ENCODE measurements around the gene ZNF322.
A peak's percentile ranks its signal among the peaks of the same experiment; 100 is the strongest.
"Not testable (repeated sequence)": the region's sequence is repeated elsewhere in the genome, so short reads cannot be mapped to it uniquely, and the experiment has no call there.

The ZNF322 gene, protein sequence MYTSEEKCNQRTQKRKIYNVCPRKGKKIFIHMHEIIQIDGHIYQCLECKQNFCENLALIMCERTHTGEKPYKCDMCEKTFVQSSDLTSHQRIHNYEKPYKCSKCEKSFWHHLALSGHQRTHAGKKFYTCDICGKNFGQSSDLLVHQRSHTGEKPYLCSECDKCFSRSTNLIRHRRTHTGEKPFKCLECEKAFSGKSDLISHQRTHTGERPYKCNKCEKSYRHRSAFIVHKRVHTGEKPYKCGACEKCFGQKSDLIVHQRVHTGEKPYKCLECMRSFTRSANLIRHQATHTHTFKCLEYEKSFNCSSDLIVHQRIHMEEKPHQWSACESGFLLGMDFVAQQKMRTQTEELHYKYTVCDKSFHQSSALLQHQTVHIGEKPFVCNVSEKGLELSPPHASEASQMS

DNA sequence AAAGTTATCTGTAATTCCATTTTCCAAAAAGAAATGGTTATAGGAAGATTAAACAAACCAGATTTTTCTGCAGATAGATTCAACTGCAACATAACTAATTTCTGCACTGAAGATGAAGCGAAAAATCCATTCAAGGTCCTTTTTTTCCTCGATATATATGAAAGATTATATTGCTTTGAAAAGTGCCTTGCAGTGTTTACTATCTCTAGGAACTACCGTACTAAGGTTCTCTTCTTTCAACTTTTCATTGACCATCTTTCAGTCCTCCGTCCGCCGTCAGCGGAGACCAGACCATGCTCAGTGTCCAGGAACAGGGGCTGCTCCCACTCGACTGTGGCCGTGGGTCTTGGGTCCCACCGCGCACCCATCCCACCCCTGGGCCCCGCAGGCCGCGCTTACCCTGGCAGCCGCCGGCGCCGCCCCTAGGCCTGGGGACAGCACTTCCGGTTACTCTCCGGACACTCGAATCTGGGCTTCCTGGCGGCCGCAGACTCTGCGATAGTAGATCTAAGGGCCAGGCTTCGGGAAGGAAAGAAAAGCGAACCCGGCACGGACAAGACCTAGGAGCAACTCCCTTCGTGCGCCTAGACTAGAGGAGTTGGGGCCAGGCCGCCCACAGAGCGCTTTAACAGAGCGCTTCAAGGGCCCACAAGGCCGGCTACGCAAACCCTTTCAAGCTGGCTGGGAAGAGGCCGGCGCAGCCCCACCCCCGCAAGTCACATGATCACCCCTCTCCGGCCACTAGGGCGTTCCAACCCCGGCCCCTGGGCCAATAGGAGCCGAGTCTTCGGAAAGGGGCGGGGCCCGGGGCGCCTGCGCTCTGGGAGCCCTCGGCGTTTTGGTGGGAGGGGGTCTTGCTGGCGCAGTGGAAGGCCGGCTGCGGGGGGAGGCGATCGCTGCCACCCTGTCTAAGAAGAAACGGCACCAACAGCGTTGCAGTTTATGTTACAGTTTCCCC is at the start of gene ZNF322:
TSS of gene ZNF322 (minus strand) at position 705 of the 958 bp plus-strand sequence. CDS start 21,193 bp downstream, outside the sequence.
- peak; percentile 93 for DNase-seq (ENCODE audit: low spot score)

DNA sequence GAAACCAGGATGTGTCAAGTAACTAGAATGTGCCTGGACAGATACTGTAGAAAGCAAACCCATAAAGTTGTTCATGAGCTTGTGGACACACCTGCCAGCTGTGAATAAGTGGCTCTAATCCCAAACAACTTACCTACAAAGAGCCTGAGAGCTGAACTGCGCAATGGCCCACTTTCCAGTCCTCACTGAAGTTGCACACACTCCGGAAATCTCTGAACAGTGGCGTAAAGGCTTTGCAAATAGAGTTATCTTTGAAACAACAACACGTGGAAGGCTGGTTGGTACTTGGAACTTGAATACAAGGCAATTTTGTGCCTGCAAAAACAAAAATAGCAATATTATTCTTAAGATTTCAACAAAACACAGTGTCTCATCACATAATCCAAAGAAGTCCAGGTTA is 46.2 kb upstream of the ZNF322 start:
- DNase-seq (ENCODE audit: low spot score) = not testable (repeated sequence)

DNA sequence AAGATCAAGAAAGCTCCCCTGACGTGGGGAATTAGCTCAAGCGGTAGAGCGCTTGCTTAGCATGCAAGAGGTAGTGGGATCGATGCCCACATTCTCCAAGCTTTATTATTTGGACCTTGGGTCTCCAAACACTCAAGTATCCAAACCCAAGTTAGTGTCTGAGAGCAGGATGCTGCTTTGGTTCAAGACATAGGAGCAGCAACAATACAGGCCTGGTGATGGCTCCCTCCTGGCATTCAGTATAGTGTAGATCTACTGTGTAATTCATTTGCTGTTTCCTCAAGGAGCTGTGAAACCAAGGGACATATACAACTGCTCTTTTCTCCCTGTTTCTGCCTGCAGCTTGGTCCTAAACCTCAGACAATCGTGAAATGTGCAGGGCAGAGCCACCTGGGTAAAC is 45.8 kb upstream of the ZNF322 start:
- not testable (repeated sequence) for DNase-seq (ENCODE audit: low spot score)

DNA sequence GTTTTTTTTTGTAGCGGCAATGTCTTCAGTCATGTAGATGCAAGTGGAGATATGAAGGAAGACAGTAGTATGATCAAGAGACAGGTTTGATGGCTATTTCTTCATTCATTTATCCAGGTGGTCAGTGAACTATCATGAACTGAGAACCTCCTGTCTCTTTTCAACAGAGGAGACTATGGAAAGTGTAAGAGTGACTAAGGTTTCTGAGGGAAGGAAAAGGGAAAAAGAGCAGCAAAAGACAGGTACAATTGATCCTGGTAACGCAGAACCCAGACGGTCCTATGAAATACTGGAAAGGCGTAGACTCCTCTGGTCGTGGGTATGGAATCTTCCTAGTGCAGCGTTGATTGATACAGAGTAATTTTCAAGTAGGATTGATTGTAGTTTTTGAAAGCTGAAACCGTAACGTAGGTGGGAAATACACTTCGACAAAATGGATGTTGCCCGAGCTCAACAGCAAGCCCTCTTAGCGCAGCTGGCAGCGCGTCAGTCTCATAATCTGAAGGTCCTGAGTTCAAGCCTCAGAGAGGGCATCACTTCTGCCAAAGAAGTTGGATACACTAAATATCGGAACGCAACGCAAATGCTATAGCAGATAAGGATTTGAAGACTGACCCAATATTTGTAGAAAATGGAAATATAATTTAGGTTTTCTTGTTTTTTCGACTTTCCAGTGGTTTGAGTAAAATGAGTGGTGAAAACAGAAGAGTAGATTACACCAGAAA is 41.6 kb upstream of the ZNF322 start:
- DNase-seq (ENCODE audit: low spot score) = not testable (repeated sequence)

DNA sequence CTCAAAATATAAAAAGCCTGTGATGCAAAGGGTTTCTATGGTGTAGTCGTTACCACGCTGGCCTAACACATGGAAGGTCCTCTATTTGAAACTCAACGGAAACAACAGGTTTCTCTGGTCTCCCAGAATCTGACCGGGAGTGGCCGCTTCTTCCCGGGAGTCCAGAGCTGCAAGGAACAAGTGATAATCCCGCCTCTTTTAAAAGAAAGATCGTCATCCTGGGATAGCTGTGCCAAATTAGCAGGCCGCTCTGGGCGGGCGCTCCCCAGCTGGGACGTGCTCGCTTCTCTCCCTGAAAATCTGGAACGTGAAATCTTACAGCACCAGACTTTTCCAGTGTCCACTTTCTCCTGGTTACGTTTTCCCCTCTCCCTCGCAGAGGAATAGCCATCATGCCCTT is 38.0 kb upstream of the ZNF322 start:
- DNase-seq (ENCODE audit: low spot score) = not testable (repeated sequence)

DNA sequence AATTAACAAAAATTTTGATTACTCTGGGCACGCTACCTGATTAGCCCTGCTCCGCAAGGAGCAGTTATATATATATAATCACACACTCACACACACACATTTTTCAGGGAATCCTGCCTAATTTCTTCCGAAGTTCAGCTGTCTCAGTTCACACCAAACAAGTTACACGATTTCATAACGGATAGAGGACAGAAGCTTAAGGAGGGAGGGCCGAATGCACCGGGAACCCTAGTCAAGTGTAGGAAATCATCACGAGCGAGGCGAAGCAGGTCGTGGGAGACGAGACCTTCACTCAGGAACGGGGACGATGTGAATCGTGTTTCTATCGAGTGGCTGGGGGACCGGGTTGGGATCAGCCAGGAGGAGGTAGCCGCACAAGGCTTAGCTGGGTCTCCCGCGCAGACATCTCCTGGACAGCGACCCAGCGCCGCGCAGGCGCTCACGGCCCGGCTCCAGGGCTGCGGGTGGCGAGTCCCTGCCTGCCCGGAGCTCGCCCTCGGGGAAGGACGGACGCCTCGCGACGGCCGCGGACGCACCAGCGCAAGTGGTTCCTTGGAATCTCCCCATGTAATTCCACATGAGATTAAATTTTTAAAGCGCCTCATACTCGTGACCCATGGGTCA is 29.9 kb upstream of the ZNF322 start:
- not testable (repeated sequence) for DNase-seq (ENCODE audit: low spot score)

DNA sequence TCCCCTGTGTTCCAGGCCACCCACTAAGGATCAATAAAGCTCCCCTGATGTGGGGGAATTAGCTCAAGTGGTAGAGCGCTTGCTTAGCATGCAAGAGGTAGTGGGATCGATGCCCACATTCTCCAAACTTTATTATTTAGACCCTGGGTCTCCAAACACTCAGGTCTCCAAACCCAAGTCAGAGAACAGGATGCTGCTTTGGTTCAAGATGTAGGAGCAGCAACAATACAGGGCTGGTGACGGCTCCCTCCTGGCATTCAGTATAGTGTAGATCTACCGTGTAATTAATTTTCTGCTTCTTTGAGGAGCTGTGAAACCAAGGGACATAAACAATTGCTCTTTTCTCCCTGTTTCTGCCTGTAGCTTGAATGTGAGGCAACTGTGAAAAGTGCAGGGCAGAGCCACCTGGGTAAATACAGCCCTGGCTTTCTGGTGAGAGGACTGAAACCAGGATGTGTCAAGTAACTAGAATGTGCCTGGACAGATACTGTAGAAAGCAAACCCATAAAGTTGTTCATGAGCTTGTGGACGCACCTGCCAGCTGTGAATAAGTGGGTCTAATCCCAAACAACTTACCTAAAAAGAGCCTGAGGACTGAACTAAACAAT is 23.0 kb upstream of the ZNF322 start:
- DNase-seq (ENCODE audit: low spot score) = not testable (repeated sequence)

DNA sequence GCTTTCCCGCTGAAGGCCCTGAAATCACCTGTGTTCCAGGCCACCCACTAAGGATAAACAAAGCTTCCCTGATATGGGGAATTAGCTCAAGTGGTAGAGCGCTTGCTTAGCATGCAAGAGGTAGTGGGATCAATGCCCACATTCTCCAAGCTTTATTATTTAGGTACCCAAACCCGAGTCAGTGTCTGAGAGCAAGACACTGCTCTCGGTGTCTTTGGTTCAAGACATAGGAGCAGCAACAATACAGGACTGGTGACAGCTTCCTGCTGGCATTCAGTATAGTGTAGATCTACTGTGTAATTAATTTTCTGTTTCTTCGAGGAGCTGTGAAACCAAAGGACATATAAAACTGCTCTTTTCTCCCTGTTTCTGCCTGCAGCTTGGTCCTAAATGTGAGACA is 13.7 kb upstream of the ZNF322 start:
- not testable (repeated sequence) for DNase-seq (ENCODE audit: low spot score)

DNA sequence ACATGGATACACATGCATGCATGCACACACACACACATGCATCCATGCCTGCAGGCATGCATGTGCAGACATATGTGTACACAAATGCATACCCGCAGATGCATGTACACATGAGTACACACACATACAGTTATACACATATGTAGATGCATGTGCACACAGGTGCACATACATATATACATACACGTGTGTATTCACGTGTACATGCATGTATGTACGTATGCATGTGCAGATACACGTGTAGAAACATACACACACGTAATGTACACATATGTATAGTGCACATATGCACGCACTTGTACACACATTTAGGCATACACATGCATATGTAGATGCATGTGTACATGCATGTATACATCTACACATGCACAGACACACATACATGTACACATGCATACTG is 11.0 kb upstream of the ZNF322 start:
- not testable (repeated sequence) for DNase-seq (ENCODE audit: low spot score)

DNA sequence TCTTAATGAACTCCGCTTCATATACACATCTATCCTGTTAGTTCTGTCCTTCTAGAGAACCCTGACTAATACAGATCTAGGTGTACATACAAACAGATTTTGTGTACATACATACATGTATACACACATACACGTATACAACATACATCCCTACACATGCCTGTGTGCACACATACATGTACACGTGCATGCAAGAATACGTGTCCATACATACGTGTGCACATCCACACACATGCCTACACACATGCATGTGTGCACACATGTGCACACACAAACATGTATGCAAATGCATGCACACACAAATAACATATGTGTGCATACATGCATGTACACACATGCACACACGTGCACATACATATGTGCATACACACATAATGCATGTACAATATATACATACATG is 10.5 kb upstream of the ZNF322 start:
- DNase-seq (ENCODE audit: low spot score) = not testable (repeated sequence)

DNA sequence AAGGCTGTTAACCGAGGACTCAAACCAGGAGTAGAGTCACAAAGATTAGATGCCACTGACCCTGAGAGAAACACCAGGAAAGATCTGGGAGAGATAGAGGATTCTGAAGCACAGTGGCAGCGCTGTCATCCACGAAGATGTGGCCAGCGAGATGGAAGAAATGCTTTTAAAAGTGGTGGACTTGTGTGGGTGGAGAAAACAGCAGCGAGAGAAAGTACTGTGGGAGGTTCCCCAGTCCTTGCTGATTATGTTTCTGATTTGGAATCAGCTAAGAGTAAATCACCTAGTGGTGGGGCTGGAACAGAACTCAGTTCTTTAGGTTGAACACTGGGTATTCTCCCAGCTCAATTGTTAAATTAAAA is 435 bp upstream of the ZNF322 start:
- no peak for DNase-seq (ENCODE audit: low spot score)

DNA sequence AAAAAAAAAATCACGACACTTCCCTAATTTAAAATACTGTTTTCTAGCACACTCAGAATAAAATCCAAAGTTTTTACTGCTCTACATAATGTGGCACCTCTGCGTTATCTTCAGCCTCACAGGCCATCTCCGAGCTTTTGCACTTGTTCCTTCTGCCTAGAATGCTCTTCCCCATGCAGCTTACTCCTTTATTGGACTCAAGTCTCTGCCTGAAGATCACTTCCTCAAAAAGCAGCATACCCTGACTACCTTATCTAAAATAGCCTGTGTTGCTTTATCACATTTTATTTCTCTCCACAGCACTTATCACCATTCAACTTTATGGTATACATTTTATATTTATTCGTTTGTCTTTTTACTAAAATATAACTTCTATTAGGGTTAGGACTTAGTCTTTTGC is 2.3 kb downstream of the ZNF322 start:
- DNase-seq (ENCODE audit: low spot score) = no peak

DNA sequence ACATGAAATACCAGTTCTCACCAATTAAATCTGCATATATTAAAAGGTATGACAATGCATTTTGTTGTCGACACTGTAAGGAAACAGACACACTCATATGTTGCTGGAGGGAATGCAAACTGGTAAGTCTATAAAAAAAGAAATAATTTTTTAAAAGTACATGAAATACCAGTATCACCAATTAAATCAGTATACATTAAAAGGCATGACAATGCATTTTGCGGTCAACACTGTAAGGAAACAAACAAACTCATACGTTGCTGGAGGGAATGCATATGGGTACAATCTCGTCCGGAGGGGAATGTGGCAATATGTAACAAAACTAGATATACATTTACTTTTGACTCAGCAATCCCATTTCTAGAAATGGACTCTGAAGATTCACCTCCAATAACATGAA is 6.5 kb downstream of the ZNF322 start:
- no peak for DNase-seq (ENCODE audit: low spot score)

DNA sequence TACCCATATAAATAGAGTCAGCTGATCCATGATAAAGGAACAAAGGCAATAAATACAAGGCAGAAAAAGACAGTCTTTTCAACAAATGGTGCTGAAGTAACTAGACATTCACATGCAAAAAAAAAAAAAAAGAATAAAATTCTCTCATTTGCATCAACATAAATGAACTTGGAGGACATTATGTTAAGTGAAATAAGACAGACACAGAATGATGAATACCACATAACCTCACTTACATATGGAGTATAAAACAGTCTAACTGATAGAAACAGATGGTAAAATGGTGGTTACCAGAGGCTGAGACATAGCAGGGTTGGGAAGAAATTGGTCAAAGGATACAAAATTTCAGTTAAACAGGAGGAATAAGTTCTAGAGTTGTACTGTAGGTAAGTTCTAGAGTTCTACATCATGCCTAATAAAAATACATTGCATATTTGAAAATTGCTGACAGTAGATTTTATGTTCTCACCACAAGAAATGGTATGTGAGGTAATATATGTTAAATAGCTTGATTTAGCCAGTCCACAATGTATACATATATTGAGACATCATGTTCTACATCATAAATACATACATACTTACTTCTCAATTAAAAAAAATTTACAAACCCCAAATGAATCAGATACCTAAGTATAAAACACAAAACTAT is 8.3 kb downstream of the ZNF322 start:
- no peak for DNase-seq (ENCODE audit: low spot score)

DNA sequence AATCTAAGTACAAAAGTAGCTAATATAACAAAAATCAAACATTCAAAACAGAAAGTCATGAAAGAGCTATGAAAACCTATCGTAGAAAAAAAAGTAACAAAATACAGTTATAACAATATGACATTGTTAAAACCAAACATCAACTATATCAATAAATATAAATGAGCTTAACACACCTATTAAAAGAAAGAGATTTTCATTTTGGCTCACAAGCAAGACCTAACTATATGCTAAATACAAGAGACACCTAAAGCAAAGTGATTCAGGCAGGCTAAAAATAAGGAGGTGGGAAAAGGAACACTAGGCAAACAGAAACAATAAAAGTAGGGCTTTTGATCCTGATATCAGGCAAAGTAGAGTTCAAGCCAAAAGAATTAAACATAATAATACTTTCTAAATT is 13.5 kb downstream of the ZNF322 start:
- no peak for DNase-seq (ENCODE audit: low spot score)

DNA sequence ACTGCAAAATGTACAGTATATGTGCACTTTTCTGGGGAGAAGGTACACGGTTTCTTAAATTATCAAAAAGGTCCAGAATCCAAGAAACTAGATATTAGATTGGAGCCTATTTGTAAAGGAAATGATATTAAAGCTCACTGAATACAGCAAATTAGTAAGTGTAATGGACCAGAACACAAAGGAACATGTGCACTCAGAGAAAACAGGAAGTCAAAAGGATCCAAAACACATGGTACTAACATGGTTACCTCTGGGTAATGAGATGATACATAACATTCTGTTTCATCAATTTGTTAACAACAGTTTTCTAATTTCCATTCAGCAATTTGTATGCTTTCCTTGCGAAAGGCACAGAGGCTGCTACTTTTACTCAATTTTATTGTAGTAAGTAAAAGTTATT is 18.7 kb downstream of the ZNF322 start:
- no peak for DNase-seq (ENCODE audit: low spot score)

DNA sequence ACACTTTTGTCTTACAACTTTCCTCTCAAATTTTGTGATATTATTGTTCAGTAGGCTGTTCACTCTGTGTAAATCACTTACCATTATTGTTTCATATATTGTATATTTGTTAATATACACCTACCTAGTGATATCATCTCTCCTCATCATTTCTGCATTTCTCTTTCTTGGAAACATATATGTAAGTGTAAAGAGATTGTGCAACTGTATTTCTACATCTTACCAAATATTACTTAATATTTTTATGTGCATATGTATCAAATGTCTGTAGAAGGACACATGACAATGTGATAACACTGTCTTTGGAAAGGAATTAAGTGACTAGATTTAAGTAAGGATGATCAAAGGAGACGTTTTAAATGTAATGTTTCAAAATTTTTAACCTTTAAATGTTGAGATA is 30.2 kb downstream of the ZNF322 start:
- no peak for DNase-seq (ENCODE audit: low spot score)

DNA sequence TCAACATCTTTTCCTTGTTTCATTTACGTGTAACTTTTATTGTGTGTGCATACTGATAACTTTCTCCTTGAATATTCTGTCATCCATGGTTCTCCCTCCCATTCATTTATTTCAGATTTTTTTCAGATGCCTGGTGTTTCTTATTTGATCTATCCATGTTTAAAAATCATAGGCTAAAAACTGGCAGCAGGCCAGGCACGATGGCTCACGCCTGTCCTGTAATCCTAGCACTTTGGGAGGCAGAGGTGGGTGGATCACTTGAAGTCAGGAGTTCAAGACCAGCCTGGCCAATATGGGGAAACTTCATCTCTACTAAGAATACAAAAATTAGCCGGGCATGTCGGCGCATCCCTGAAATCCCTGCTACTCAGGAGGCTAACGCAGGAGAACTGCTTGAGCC is 31.7 kb downstream of the ZNF322 start:
- no peak for DNase-seq (ENCODE audit: low spot score)

DNA sequence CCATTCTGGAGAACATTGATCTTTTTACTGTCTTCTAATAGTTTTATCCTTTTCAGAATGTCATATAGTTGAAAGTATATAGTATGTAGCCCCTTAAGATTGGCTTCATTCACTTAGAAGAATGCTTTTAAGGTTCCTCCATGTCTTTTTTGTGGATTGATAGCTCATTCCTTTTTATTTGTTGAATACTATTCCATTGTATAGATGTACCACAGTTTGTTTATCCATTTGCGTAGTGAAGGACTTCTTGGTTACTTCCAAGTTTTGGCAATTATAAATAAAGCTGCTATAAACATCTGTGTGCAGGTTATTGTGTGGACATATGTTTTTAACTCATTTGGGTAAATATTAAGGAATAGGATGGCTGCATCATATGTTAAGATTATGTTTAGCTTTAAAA is 35.0 kb downstream of the ZNF322 start:
- no peak for DNase-seq (ENCODE audit: low spot score)

DNA sequence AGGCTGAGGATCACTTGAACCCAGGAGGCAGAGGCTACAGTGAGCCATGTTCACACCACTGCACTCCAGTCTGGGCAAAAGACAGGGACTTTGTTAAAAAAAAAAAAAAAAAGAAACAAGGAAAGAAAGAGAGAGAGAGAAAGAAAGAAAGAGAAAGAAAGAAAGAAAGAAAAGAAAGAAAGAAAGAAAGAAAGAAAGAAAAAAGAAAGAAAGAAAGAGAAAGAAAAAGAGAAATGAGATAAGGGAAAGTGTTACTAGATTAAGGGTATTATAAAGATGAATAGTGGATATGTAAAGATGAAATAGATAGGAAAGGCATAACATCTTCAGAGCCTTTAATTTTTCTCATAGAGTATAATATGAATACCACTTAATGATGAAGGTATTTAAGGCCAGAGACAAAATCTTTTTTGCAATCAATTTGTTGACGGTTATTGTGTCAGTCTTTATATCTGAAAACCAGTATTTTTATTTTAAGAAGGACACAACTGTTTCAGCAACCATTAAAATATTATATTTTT is 36.1 kb downstream of the ZNF322 start:
- no peak for DNase-seq (ENCODE audit: low spot score)

Measured in hematopoietic multipotent progenitor cell treated with erythropoietin and hydrocortisone succinate and interleukin-3 and kit ligand, for 17 days (in vitro differentiated cells).